A673 (cell line): Measurements from ENCODE around the gene PAQR5. TPM values are rescaled to one million over a fixed set of nuclear protein-coding genes. Genes with fewer than 3 reads are reported as not detected.
A peak's percentile ranks its signal among the peaks of the same experiment; 100 is the strongest.

Experiments used
- BruUV-seq: library from RNA; stranded (reverse); fragments of 400-500 nt; replicated peaks from 2 replicates; lab custom pipeline; 2021; lab: Mats Ljungman, UMichigan
- CTCF ChIA-PET: fragments of 300-600 bp; sonication (Branson Sonifier 250); formaldehyde crosslinking; loops from one replicate; lab custom pipeline; 2022; ENCODE audit warnings: antibody characterized with exemption; lab: Charles Lee
- POLR2A ChIA-PET: fragments of 300-600 bp; sonication (Branson Sonifier 250); formaldehyde crosslinking; loops from one replicate; lab custom pipeline; 2022; ENCODE audit warnings: antibody characterized with exemption; ENCODE audit not compliant: low non-redundant PET; lab: Charles Lee
- DNase-seq: peaks from one replicate; pipeline ENCODE4 v3.0.0-alpha.2; 2015; ENCODE audit warnings: low spot score
- H3K27ac ChIP-seq: fragments of 200-600 bp; sonication (generic); 2 replicates; pipeline ENCODE4 v1.5.1; 2016; ENCODE audit warnings: mixed run types, low read depth, mild to moderate bottlenecking, mixed read lengths, antibody characterized with exemption, low read length; ENCODE audit not compliant: poor library complexity, severe bottlenecking
- H3K27me3 ChIP-seq: fragments of 200-600 bp; sonication (generic); replicated peaks from 2 replicates; pipeline ENCODE4 v1.6.1; 2017; ENCODE audit warnings: mixed run types, low read depth, mild to moderate bottlenecking, mixed read lengths, antibody characterized with exemption, low read length; ENCODE audit not compliant: insufficient read depth, poor library complexity
- H3K36me3 ChIP-seq: fragments of 200-600 bp; sonication (generic); 2 replicates; pipeline ENCODE4 v1.6.1; 2016; ENCODE audit warnings: mixed run types, mild to moderate bottlenecking, mixed read lengths, antibody characterized with exemption, low read length; ENCODE audit not compliant: insufficient read depth, poor library complexity, severe bottlenecking
- H3K4me1 ChIP-seq: fragments of 200-600 bp; sonication (generic); 2 replicates; pipeline ENCODE4 v1.6.1; 2017; ENCODE audit warnings: mixed run types, mild to moderate bottlenecking, mixed read lengths, antibody characterized with exemption, low read length; ENCODE audit not compliant: insufficient read depth, poor library complexity, severe bottlenecking
- H3K4me3 ChIP-seq: fragments of 200-600 bp; sonication (generic); 2 replicates; pipeline ENCODE4 v1.5.1; 2016; ENCODE audit warnings: low read depth, mixed run types, mild to moderate bottlenecking, mixed read lengths, low read length; ENCODE audit not compliant: poor library complexity, severe bottlenecking
- H3K9me3 ChIP-seq: fragments of 200-600 bp; sonication (generic); 2 replicates; pipeline ENCODE4 v1.6.1; 2016; ENCODE audit warnings: mixed run types, low read depth, mild to moderate bottlenecking, mixed read lengths, antibody characterized with exemption, low read length; ENCODE audit not compliant: poor library complexity, severe bottlenecking
- CTCF ChIP-seq: fragments of 300-800, 200-600 bp; sonication (generic); conservative IDR thresholded peaks from 2 replicates; pipeline ENCODE4 v1.5.1; 2017; ENCODE audit warnings: low read depth, mild to moderate bottlenecking, antibody characterized with exemption, low read length, moderate library complexity, mixed read lengths
- EZH2 ChIP-seq: fragments of 200-600 bp; sonication (generic); IDR thresholded peaks from 2 replicates; pipeline ENCODE4 v1.6.1; 2017; ENCODE audit warnings: borderline replicate concordance, low read depth, mild to moderate bottlenecking, mixed read lengths, antibody characterized with exemption, low read length; ENCODE audit not compliant: poor library complexity, severe bottlenecking
- intact Hi-C: fragments of 100-400 bp; cut with micrococcal nuclease; formaldehyde crosslinking; loops from one replicate; pipeline ENCODE4 v1.10.0; 2022; ENCODE audit not compliant: unreplicated experiment
- total RNA-seq: library from RNA; stranded (reverse); gene quantifications from 2 replicates; pipeline ENCODE4 v1.2.3, GENCODE V29; 2021

The PAQR5 gene
- total RNA-seq, 1 experiment from 2014 or later, result 19.1 TPM

GRCh38 chr15:69375151-69375790 is 76.6 kb downstream of the PAQR5 start:
- CTCF ChIA-PET, result no interaction called here
- no peak for DNase-seq
- POLR2A ChIA-PET, result no interaction called here
- no peak for TF ChIP-seq EZH2
- no peak for TF ChIP-seq CTCF
- no peaks in the 10 kb centered on the region for H3K36me3 ChIP-seq
- no peaks in the 10 kb centered on the region for H3K9me3 ChIP-seq
- no peak overlapping the region for H3K27ac ChIP-seq
- no TSS peak for BruUV-seq
- H3K27me3 ChIP-seq, result no peaks in the 10 kb centered on the region
- H3K4me1 ChIP-seq, result no peaks in the 10 kb centered on the region
- intact Hi-C loops, result no loop called here
- no peak overlapping the region for H3K4me3 ChIP-seq

- POLR2A ChIA-PET, result no interaction called here
- CTCF ChIA-PET, result no interaction called here
- Histone ChIP-seq H3K27ac (no peak overlapping the region), H3K4me1 (no peaks in the 10 kb centered on the region), H3K36me3 (no peaks in the 10 kb centered on the region), H3K27me3 (no peaks in the 10 kb centered on the region), H3K4me3 (no peak overlapping the region), H3K9me3 (no peaks in the 10 kb centered on the region)
- intact Hi-C loops, result no loop called here
- no peak for DNase-seq
- BruUV-seq, result no TSS peak
- TF ChIP-seq EZH2, result no peak
- TF ChIP-seq CTCF, result no peak
These were observed 78.7 kb downstream of the PAQR5 start for GRCh38 chr15:69377216-69377970.

DNA sequence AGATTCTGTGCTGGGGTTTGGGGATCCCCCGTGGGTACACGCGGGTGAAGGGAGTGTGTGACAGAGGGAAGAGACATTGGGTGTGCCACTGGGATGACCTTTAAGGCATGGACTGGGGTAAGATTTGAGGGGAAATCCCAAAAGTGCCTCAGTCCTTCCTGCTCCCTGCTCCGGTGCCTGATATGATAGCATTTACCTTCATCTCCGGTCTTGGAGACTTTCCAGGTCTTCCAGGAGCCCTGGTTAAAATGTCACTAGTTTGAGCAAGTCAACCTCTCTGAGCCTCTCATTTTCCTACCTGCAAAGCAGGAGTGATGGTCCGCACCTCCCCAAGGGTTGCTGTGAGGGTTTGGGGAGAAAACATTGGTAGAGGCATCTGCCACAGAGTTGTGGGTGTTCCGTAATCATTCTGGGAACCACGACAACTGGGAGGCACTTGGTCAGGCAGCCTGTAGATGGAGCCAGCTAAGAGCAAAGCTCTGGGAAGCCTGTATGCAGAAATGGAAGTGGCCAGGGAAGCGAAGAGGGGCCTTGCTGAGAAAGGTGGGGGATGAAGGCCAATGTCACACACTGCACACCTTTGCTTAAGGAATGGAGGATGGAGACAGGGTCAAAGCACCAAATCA is 81.5 kb downstream of the PAQR5 start:
- peak; percentile 23 for DNase-seq
- H3K36me3 ChIP-seq, result no peaks in the 10 kb centered on the region
- H3K4me1 ChIP-seq, result no peaks in the 10 kb centered on the region
- no peaks in the 10 kb centered on the region for H3K9me3 ChIP-seq
- CTCF ChIA-PET, result no interaction called here
- BruUV-seq, result no TSS peak
- no peaks in the 10 kb centered on the region for H3K27me3 ChIP-seq
- POLR2A ChIA-PET, result no interaction called here
- intact Hi-C loops, result no loop called here
- no peak overlapping the region for H3K27ac ChIP-seq
- no peak for TF ChIP-seq EZH2
- peak; percentile 40; the same call in 1 of the 2 replicates for TF ChIP-seq CTCF
- H3K4me3 ChIP-seq, result no peak overlapping the region
